ENCODE measurements around the gene FALEC.
"Not testable (repeated sequence)": the region's sequence is repeated elsewhere in the genome, so short reads cannot be mapped to it uniquely, and the experiment has no call there.

The FALEC gene

GRCh38 chr1:150560576-150561253 lies 45.2 kb downstream of the FALEC start:
- WGBS, result 8% methylated on average over 15 of the region's 17 CpGs
- peak overlapping the region; percentile 83 for H3K9ac ChIP-seq (ENCODE audit: low read depth, low read length)
- peak overlapping the region; percentile 99 for H3K27ac ChIP-seq (ENCODE audit: low read depth, low read length)
- H3K9me3 ChIP-seq (ENCODE audit: insufficient read depth, low read depth, low read length), result no peaks in the 10 kb centered on the region
- no peaks in the 10 kb centered on the region; the same call in 1 of the 2 replicates for H3K36me3 ChIP-seq (ENCODE audit: insufficient read depth, low read length)
- peak overlapping the region; percentile 79 for H3K4me3 ChIP-seq (ENCODE audit: low read length)
- peaks cover 35% of the 10 kb centered on the region for H3K4me1 ChIP-seq (ENCODE audit: insufficient read depth, low read length)
- no peaks in the 10 kb centered on the region for H3K27me3 ChIP-seq (ENCODE audit: insufficient read depth, low read length)

GRCh38 chr1:150561254-150561973 lies 45.9 kb downstream of the FALEC start:
- H3K4me1 ChIP-seq (ENCODE audit: insufficient read depth, low read length), result peaks cover 32% of the 10 kb centered on the region

GRCh38 chr1:150561974-150562445 lies 46.5 kb downstream of the FALEC start:
- Histone ChIP-seq H3K4me1 (ENCODE audit: insufficient read depth, low read length) (peaks cover 35% of the 10 kb centered on the region), H3K9me3 (ENCODE audit: insufficient read depth, low read depth, low read length) (no peaks in the 10 kb centered on the region), H3K4me3 (ENCODE audit: low read length) (peak overlapping the region; percentile 79), H3K27me3 (ENCODE audit: insufficient read depth, low read length) (no peaks in the 10 kb centered on the region), H3K9ac (ENCODE audit: low read depth, low read length) (peak overlapping the region; percentile 83), H3K36me3 (ENCODE audit: insufficient read depth, low read length) (no peaks in the 10 kb centered on the region), H3K27ac (ENCODE audit: low read depth, low read length) (peak overlapping the region; percentile 99)
- WGBS, result 1% methylated on average over 18 of the region's 18 CpGs

More at GRCh38 chr1:150561254-150561973, 45.9 kb downstream of the FALEC start:
- Histone ChIP-seq H3K27ac (ENCODE audit: low read depth, low read length) (peak overlapping the region; percentile 99), H3K4me3 (ENCODE audit: low read length) (peak overlapping the region; percentile 79), H3K9me3 (ENCODE audit: insufficient read depth, low read depth, low read length) (no peaks in the 10 kb centered on the region), H3K9ac (ENCODE audit: low read depth, low read length) (peak overlapping the region; percentile 83), H3K36me3 (ENCODE audit: insufficient read depth, low read length) (no peaks in the 10 kb centered on the region), H3K27me3 (ENCODE audit: insufficient read depth, low read length) (no peaks in the 10 kb centered on the region)
- WGBS, result 1% methylated on average over 29 of the region's 32 CpGs

- no peaks in the 10 kb centered on the region for H3K27me3 ChIP-seq (ENCODE audit: insufficient read depth, low read length)
- peak overlapping the region; percentile 70 for H3K9ac ChIP-seq (ENCODE audit: low read depth, low read length)
- 8% methylated on average over 4 of the region's 4 CpGs for WGBS
- H3K9me3 ChIP-seq (ENCODE audit: insufficient read depth, low read depth, low read length), result no peaks in the 10 kb centered on the region
- peaks cover 41% of the 10 kb centered on the region for H3K4me1 ChIP-seq (ENCODE audit: insufficient read depth, low read length)
- H3K36me3 ChIP-seq (ENCODE audit: insufficient read depth, low read length), result no peaks in the 10 kb centered on the region
- peak overlapping the region; percentile 99 for H3K27ac ChIP-seq (ENCODE audit: low read depth, low read length)
- H3K4me3 ChIP-seq (ENCODE audit: low read length), result peak overlapping the region; percentile 79
These were observed 47.1 kb downstream of the FALEC start for GRCh38 chr1:150562446-150563339.

GRCh38 chr1:150563340-150564038 lies 47.9 kb downstream of the FALEC start:
- H3K4me3 ChIP-seq (ENCODE audit: low read length), result no peak overlapping the region
- H3K36me3 ChIP-seq (ENCODE audit: insufficient read depth, low read length), result no peaks in the 10 kb centered on the region
- no peak overlapping the region for H3K9ac ChIP-seq (ENCODE audit: low read depth, low read length)
- peak overlapping the region; percentile 99 for H3K27ac ChIP-seq (ENCODE audit: low read depth, low read length)
- WGBS, result 80% methylated on average over 4 of the region's 4 CpGs
- peaks cover 47% of the 10 kb centered on the region for H3K4me1 ChIP-seq (ENCODE audit: insufficient read depth, low read length)
- H3K9me3 ChIP-seq (ENCODE audit: insufficient read depth, low read depth, low read length), result no peaks in the 10 kb centered on the region
- no peaks in the 10 kb centered on the region for H3K27me3 ChIP-seq (ENCODE audit: insufficient read depth, low read length)

- no peaks in the 10 kb centered on the region for H3K36me3 ChIP-seq (ENCODE audit: insufficient read depth, low read length)
- no peaks in the 10 kb centered on the region for H3K27me3 ChIP-seq (ENCODE audit: insufficient read depth, low read length)
- H3K27ac ChIP-seq (ENCODE audit: low read depth, low read length), result no peak overlapping the region
- WGBS, result 89% methylated on average over 5 of the region's 5 CpGs
- H3K4me3 ChIP-seq (ENCODE audit: low read length), result no peak overlapping the region
- peaks cover 55% of the 10 kb centered on the region for H3K4me1 ChIP-seq (ENCODE audit: insufficient read depth, low read length)
- H3K9me3 ChIP-seq (ENCODE audit: insufficient read depth, low read depth, low read length), result no peaks in the 10 kb centered on the region
- no peak overlapping the region for H3K9ac ChIP-seq (ENCODE audit: low read depth, low read length)
These were observed 48.8 kb downstream of the FALEC start for GRCh38 chr1:150564051-150564991.

- not testable (repeated sequence) for H3K36me3 ChIP-seq (ENCODE audit: insufficient read depth, low read length); H3K9me3 ChIP-seq (ENCODE audit: insufficient read depth, low read depth, low read length); H3K27me3 ChIP-seq (ENCODE audit: insufficient read depth, low read length); H3K9ac ChIP-seq (ENCODE audit: low read depth, low read length); H3K27ac ChIP-seq (ENCODE audit: low read depth, low read length); H3K4me3 ChIP-seq (ENCODE audit: low read length)
- peaks cover 61% of the 10 kb centered on the region for H3K4me1 ChIP-seq (ENCODE audit: insufficient read depth, low read length)
- WGBS, result 95% methylated on average over 14 of the region's 14 CpGs
These were observed 49.9 kb downstream of the FALEC start for GRCh38 chr1:150565240-150565991.

- Histone ChIP-seq H3K4me3 (ENCODE audit: low read length) (no peak overlapping the region; the same call in 1 of the 2 replicates), H3K4me1 (ENCODE audit: insufficient read depth, low read length) (peaks cover 58% of the 10 kb centered on the region), H3K9ac (ENCODE audit: low read depth, low read length) (peak overlapping the region; percentile 75), H3K27ac (ENCODE audit: low read depth, low read length) (peak overlapping the region; percentile 95), H3K9me3 (ENCODE audit: insufficient read depth, low read depth, low read length) (no peaks in the 10 kb centered on the region), H3K36me3 (ENCODE audit: insufficient read depth, low read length) (peaks cover 10% of the 10 kb centered on the region), H3K27me3 (ENCODE audit: insufficient read depth, low read length) (no peaks in the 10 kb centered on the region)
- WGBS, result 94% methylated on average over 12 of the region's 12 CpGs
These were observed 51.2 kb downstream of the FALEC start for GRCh38 chr1:150566589-150567340.

GRCh38 chr1:150567341-150567716 lies 51.8 kb downstream of the FALEC start:
- peak overlapping the region; percentile 75 for H3K9ac ChIP-seq (ENCODE audit: low read depth, low read length)
- H3K27me3 ChIP-seq (ENCODE audit: insufficient read depth, low read length), result no peaks in the 10 kb centered on the region
- no peaks in the 10 kb centered on the region for H3K9me3 ChIP-seq (ENCODE audit: insufficient read depth, low read depth, low read length)
- H3K4me3 ChIP-seq (ENCODE audit: low read length), result peak overlapping the region; percentile 41
- peaks cover 16% of the 10 kb centered on the region for H3K36me3 ChIP-seq (ENCODE audit: insufficient read depth, low read length)
- H3K4me1 ChIP-seq (ENCODE audit: insufficient read depth, low read length), result peaks cover 55% of the 10 kb centered on the region
- peak overlapping the region; percentile 95 for H3K27ac ChIP-seq (ENCODE audit: low read depth, low read length)
- WGBS, result 41% methylated on average over 3 of the region's 3 CpGs
